SK-N-SH treated with all-trans-retinoic acid at 6 μM for 48 hours (cell line): ENCODE results near the gene FGF23.

Experiments
- ATAC-seq: fragments of 200-7000 bp; cut with Tn5 transposase; 3 replicates; pipeline ENCODE4 v1.9.1; 2020; ENCODE audit warnings: mild to moderate bottlenecking, moderate library complexity
- ARNTL ChIP-seq: fragments of 450-650 bp; formaldehyde crosslinking; IDR thresholded peaks from 2 replicates; pipeline ENCODE4 v1.5.0; 2020; ENCODE audit warnings: low read depth, mild to moderate bottlenecking, moderate library complexity, borderline replicate concordance
- BACH2 ChIP-seq: fragments of 250-450 bp; sonication (Bioruptor Pico); IDR thresholded peaks from 2 replicates; pipeline ENCODE4 v1.9.0; 2021; ENCODE audit warnings: mild to moderate bottlenecking, borderline replicate concordance
- CSDC2 ChIP-seq: fragments of 250-450 bp; sonication (Bioruptor Pico); IDR thresholded peaks from 2 replicates; pipeline ENCODE4 v1.5.0; 2020; ENCODE audit warnings: mild to moderate bottlenecking, moderate library complexity
- ESRRG ChIP-seq: fragments of 250-450 bp; sonication (Bioruptor Pico); IDR thresholded peaks from 2 replicates; pipeline ENCODE4 v1.6.1; 2021; ENCODE audit warnings: mild to moderate bottlenecking
- GLIS3 ChIP-seq: fragments of 250-450 bp; sonication (Bioruptor Pico); IDR thresholded peaks from 2 replicates; pipeline ENCODE4 v1.5.0; 2020; ENCODE audit warnings: mild to moderate bottlenecking, moderate library complexity
- ISL1 ChIP-seq: fragments of 250-450 bp; sonication (Bioruptor Pico); IDR thresholded peaks from 2 replicates; pipeline ENCODE4 v2.1.2; 2022; ENCODE audit warnings: mild to moderate bottlenecking, moderate library complexity
- OSR1 ChIP-seq: fragments of 250-450 bp; sonication (Bioruptor Pico); IDR thresholded peaks from 2 replicates; pipeline ENCODE4 v1.8.0; 2022; ENCODE audit warnings: moderate library complexity, mild to moderate bottlenecking, inconsistent platforms
- PPARA ChIP-seq: fragments of 250-450 bp; sonication (Bioruptor Pico); IDR thresholded peaks from 2 replicates; pipeline ENCODE4 v1.5.0; 2020; ENCODE audit warnings: mild to moderate bottlenecking, borderline replicate concordance
- RARB ChIP-seq: fragments of 250-450 bp; sonication (Bioruptor Pico); IDR thresholded peaks from 2 replicates; pipeline ENCODE4 v1.8.0; 2021; ENCODE audit warnings: mild to moderate bottlenecking, moderate library complexity
- SNAI2 ChIP-seq: fragments of 250-450 bp; sonication (Bioruptor Pico); IDR thresholded peaks from 2 replicates; pipeline ENCODE4 v1.5.0; 2020; ENCODE audit warnings: mild to moderate bottlenecking, moderate library complexity
- TCF4 ChIP-seq: fragments of 250-450 bp; sonication (Bioruptor Pico); IDR thresholded peaks from 2 replicates; pipeline ENCODE4 v1.8.0; 2021; ENCODE audit warnings: mild to moderate bottlenecking, moderate library complexity, borderline replicate concordance
- TOX ChIP-seq: fragments of 250-450 bp; sonication (Bioruptor Pico); IDR thresholded peaks from 2 replicates; pipeline ENCODE4 v1.8.0; 2021; ENCODE audit warnings: mild to moderate bottlenecking, moderate library complexity, borderline replicate concordance
- ZC3H10 ChIP-seq: fragments of 250-450 bp; sonication (Bioruptor Pico); IDR thresholded peaks from 2 replicates; pipeline ENCODE4 v1.5.1; 2021; ENCODE audit warnings: mild to moderate bottlenecking, moderate library complexity
- ZFP3 ChIP-seq: fragments of 250-450 bp; sonication (Bioruptor Pico); IDR thresholded peaks from 2 replicates; pipeline ENCODE4 v1.5.0; 2020; ENCODE audit warnings: mild to moderate bottlenecking, moderate library complexity
- ZFP30 ChIP-seq: fragments of 450-650 bp; formaldehyde crosslinking; IDR thresholded peaks from 2 replicates; pipeline ENCODE4 v1.5.0; 2022; ENCODE audit warnings: mild to moderate bottlenecking, moderate library complexity
- ZNF565 ChIP-seq: fragments of 450-650 bp; formaldehyde crosslinking; conservative IDR thresholded peaks from 2 replicates; pipeline ENCODE4 v1.5.0; 2020; ENCODE audit warnings: low read depth, mild to moderate bottlenecking, moderate library complexity
- ZNF70 ChIP-seq: fragments of 450-650 bp; formaldehyde crosslinking; IDR thresholded peaks from 2 replicates; pipeline ENCODE4 v1.5.0; 2020; ENCODE audit warnings: mild to moderate bottlenecking, moderate library complexity
- TF ChIP-seq, protein P1 (sequence below): fragments of 250-450 bp; sonication (Bioruptor Pico); IDR thresholded peaks from 2 replicates; pipeline ENCODE4 v1.5.1; 2020; ENCODE audit warnings: low read depth, mild to moderate bottlenecking, moderate library complexity
- TF ChIP-seq, protein P2 (sequence below): fragments of 250-450 bp; sonication (Bioruptor Pico); IDR thresholded peaks from 2 replicates; pipeline ENCODE4 v1.5.0; 2020; ENCODE audit warnings: mild to moderate bottlenecking, moderate library complexity
- TF ChIP-seq, protein P3 (sequence below): fragments of 250-450 bp; sonication (Bioruptor Pico); IDR thresholded peaks from 2 replicates; pipeline ENCODE4 v1.8.0; 2021; ENCODE audit warnings: low read depth, mild to moderate bottlenecking, moderate library complexity, borderline replicate concordance
- TF ChIP-seq, protein P4 (sequence below): fragments of 250-450 bp; sonication (Bioruptor Pico); IDR thresholded peaks from 2 replicates; pipeline ENCODE4 v1.5.1; 2021; ENCODE audit warnings: mild to moderate bottlenecking, moderate library complexity
- TF ChIP-seq, protein P5 (sequence below): fragments of 250-450 bp; sonication (Bioruptor Pico); IDR thresholded peaks from 2 replicates; pipeline ENCODE4 v1.8.0; 2020; ENCODE audit warnings: mild to moderate bottlenecking, moderate library complexity, borderline replicate concordance

Gene FGF23

DNA sequence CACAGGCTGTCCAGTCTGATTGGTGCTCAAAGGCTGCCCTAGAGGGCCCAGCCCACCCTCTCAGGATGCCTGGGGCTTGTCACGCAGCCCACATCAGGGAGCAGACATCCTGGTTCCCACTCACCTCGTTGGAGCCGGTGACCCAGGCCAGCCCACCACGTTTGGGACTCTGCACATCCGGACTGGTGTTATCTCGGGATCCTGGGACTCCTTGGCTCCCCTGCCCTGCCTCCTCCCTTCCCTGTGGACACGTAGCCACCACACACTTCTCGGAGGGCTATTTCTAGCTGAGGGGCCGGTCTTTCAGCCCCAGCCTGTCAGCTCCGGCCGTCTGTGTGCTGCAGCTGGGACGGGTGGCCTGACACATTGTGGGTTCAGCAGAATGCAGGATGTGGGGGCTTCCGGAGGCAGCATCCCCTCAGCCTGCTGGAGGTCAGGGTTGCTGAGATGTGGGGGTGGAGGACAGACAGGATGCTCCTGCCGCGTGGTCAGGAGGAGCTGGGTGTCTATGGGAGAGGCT is 12.8 kb upstream of the FGF23 start:
- no peak for TF ChIP-seq TOX (CRISPR knock-in tag)
- TF ChIP-seq CSDC2 (CRISPR knock-in tag) = no peak
- TF ChIP-seq ISL1 (CRISPR knock-in tag) = no peak
- TF ChIP-seq, protein P1, sequence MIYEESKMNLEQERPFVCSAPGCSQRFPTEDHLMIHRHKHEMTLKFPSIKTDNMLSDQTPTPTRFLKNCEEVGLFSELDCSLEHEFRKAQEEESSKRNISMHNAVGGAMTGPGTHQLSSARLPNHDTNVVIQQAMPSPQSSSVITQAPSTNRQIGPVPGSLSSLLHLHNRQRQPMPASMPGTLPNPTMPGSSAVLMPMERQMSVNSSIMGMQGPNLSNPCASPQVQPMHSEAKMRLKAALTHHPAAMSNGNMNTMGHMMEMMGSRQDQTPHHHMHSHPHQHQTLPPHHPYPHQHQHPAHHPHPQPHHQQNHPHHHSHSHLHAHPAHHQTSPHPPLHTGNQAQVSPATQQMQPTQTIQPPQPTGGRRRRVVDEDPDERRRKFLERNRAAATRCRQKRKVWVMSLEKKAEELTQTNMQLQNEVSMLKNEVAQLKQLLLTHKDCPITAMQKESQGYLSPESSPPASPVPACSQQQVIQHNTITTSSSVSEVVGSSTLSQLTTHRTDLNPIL (CRISPR knock-in tag) = no peak
- no peak for TF ChIP-seq PPARA (CRISPR knock-in tag)
- TF ChIP-seq GLIS3 (CRISPR knock-in tag) = no peak
- TF ChIP-seq OSR1 (CRISPR knock-in tag) = no peak
- TF ChIP-seq ZNF565 (CRISPR knock-in tag) = no peak
- TF ChIP-seq RARB (CRISPR knock-in tag) = no peak
- no peak for TF ChIP-seq ESRRG (CRISPR knock-in tag)
- ATAC-seq = no peak

DNA sequence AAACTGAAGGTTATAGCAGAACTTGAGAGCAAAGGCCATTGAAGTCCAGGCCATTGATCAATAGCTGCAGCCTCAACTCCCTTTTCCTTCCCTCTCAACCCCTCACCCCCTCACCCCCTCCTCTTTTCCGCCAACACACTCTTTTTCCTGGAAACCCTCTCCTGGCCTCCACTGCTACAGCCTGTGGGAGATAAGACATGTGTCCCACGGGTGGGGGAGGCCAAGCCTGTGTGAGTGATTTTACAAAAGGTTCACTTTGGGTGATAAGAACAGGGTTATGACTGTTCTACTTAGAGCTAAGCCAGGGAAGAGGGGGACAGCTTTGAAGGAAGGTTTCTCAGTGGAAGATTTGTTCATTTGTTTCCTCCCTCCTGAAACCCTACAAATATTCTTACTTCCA is 9.2 kb upstream of the FGF23 start:
- ATAC-seq = no peak
- TF ChIP-seq ISL1 (CRISPR knock-in tag) (no peak), ZFP30 (CRISPR knock-in tag) (no peak), GLIS3 (CRISPR knock-in tag) (no peak), PPARA (CRISPR knock-in tag) (no peak), ZNF565 (CRISPR knock-in tag) (no peak), ZFP3 (CRISPR knock-in tag) (no peak), TCF4 (CRISPR knock-in tag) (no peak), ZC3H10 (CRISPR knock-in tag) (no peak), ESRRG (CRISPR knock-in tag) (no peak), RARB (CRISPR knock-in tag) (no peak)
- TF ChIP-seq, protein P2, sequence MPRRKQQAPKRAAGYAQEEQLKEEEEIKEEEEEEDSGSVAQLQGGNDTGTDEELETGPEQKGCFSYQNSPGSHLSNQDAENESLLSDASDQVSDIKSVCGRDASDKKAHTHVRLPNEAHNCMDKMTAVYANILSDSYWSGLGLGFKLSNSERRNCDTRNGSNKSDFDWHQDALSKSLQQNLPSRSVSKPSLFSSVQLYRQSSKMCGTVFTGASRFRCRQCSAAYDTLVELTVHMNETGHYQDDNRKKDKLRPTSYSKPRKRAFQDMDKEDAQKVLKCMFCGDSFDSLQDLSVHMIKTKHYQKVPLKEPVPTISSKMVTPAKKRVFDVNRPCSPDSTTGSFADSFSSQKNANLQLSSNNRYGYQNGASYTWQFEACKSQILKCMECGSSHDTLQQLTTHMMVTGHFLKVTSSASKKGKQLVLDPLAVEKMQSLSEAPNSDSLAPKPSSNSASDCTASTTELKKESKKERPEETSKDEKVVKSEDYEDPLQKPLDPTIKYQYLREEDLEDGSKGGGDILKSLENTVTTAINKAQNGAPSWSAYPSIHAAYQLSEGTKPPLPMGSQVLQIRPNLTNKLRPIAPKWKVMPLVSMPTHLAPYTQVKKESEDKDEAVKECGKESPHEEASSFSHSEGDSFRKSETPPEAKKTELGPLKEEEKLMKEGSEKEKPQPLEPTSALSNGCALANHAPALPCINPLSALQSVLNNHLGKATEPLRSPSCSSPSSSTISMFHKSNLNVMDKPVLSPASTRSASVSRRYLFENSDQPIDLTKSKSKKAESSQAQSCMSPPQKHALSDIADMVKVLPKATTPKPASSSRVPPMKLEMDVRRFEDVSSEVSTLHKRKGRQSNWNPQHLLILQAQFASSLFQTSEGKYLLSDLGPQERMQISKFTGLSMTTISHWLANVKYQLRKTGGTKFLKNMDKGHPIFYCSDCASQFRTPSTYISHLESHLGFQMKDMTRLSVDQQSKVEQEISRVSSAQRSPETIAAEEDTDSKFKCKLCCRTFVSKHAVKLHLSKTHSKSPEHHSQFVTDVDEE (CRISPR knock-in tag) = no peak
- TF ChIP-seq, protein P3, sequence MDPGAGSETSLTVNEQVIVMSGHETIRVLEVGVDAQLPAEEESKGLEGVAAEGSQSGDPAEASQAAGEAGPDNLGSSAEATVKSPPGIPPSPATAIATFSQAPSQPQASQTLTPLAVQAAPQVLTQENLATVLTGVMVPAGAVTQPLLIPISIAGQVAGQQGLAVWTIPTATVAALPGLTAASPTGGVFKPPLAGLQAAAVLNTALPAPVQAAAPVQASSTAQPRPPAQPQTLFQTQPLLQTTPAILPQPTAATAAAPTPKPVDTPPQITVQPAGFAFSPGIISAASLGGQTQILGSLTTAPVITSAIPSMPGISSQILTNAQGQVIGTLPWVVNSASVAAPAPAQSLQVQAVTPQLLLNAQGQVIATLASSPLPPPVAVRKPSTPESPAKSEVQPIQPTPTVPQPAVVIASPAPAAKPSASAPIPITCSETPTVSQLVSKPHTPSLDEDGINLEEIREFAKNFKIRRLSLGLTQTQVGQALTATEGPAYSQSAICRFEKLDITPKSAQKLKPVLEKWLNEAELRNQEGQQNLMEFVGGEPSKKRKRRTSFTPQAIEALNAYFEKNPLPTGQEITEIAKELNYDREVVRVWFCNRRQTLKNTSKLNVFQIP (CRISPR knock-in tag) = no peak
- TF ChIP-seq, protein P4, sequence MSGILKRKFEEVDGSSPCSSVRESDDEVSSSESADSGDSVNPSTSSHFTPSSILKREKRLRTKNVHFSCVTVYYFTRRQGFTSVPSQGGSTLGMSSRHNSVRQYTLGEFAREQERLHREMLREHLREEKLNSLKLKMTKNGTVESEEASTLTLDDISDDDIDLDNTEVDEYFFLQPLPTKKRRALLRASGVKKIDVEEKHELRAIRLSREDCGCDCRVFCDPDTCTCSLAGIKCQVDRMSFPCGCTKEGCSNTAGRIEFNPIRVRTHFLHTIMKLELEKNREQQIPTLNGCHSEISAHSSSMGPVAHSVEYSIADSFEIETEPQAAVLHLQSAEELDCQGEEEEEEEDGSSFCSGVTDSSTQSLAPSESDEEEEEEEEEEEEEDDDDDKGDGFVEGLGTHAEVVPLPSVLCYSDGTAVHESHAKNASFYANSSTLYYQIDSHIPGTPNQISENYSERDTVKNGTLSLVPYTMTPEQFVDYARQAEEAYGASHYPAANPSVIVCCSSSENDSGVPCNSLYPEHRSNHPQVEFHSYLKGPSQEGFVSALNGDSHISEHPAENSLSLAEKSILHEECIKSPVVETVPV (CRISPR knock-in tag) = no peak

DNA sequence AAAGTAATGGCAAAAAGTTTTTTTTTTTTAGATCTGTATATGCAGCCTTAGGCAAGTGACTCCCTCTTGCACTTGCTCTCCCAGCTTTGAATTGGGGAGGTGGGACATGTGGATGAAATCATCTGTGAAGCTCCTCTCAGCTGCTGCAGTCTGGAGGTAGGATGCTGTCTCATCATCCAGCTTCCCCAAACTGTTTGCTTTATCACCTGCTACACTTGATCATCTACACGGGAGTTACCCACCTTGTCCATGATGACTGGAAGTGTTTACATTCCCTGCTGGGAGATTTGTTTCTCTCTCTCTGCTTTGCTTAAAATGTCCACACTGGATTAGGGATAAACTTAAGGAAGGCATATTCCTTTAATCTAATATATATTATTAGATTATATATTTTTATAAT is 8.5 kb upstream of the FGF23 start:
- no peak for ATAC-seq
- no peak for TF ChIP-seq ZNF565 (CRISPR knock-in tag)
- TF ChIP-seq, protein P4 (CRISPR knock-in tag) = no peak
- TF ChIP-seq PPARA (CRISPR knock-in tag) = no peak
- no peak for TF ChIP-seq SNAI2 (CRISPR knock-in tag)
- no peak for TF ChIP-seq ZFP3 (CRISPR knock-in tag)
- TF ChIP-seq, protein P1 (CRISPR knock-in tag) = no peak
- TF ChIP-seq, protein P5, sequence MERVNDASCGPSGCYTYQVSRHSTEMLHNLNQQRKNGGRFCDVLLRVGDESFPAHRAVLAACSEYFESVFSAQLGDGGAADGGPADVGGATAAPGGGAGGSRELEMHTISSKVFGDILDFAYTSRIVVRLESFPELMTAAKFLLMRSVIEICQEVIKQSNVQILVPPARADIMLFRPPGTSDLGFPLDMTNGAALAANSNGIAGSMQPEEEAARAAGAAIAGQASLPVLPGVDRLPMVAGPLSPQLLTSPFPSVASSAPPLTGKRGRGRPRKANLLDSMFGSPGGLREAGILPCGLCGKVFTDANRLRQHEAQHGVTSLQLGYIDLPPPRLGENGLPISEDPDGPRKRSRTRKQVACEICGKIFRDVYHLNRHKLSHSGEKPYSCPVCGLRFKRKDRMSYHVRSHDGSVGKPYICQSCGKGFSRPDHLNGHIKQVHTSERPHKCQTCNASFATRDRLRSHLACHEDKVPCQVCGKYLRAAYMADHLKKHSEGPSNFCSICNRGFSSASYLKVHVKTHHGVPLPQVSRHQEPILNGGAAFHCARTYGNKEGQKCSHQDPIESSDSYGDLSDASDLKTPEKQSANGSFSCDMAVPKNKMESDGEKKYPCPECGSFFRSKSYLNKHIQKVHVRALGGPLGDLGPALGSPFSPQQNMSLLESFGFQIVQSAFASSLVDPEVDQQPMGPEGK = no peak
- TF ChIP-seq ARNTL (CRISPR knock-in tag) = no peak
- TF ChIP-seq OSR1 (CRISPR knock-in tag) = no peak
- TF ChIP-seq ZC3H10 (CRISPR knock-in tag) = no peak
- no peak for TF ChIP-seq ZNF70 (CRISPR knock-in tag)
- TF ChIP-seq ZFP30 (CRISPR knock-in tag) = no peak
- TF ChIP-seq TCF4 (CRISPR knock-in tag) = no peak
- no peak for TF ChIP-seq RARB (CRISPR knock-in tag)
- no peak for TF ChIP-seq BACH2 (CRISPR knock-in tag)
- no peak for TF ChIP-seq GLIS3 (CRISPR knock-in tag)
- TF ChIP-seq TOX (CRISPR knock-in tag) = no peak
